ENCODE data around the gene SRXN1. TPM values are rescaled to one million over a fixed set of nuclear protein-coding genes. Genes with fewer than 3 reads are reported as not detected.

Gene SRXN1
- total RNA-seq, 4 donors from 2014 or later, result 54.3 to 212 (median 135) TPM

DNA sequence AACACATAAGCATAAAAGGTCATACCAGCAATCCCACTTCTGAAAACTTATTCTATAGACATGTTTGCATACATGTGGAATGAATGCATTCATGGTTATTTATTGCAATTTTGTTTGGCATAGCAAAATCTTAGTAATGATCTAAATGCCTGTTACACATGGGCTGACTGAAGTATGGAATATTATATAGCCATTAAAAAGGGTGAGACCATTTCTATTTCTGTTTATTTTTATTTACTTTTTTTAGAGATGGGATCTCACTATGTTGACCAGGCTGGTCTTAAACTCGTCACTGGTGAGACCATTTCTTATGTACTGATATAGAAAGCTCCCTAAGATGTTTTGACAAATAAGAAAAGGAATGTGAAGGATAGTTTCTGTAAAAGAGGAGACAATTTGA, 36.9 kb upstream of the SRXN1 start:
- H3K36me3 ChIP-seq, result no peaks in the 10 kb centered on the region
- intact Hi-C loops (cut with DNase I), result no loop called here
- H3K9me3 ChIP-seq, result no peaks in the 10 kb centered on the region
- no peaks in the 10 kb centered on the region for H3K4me1 ChIP-seq
- no peak overlapping the region for H3K27ac ChIP-seq
- DNase-seq, result no peak
- TF ChIP-seq POLR2A (IDR thresholded peaks at IDR 0.05), result no peak
- TF ChIP-seq, protein P1, sequence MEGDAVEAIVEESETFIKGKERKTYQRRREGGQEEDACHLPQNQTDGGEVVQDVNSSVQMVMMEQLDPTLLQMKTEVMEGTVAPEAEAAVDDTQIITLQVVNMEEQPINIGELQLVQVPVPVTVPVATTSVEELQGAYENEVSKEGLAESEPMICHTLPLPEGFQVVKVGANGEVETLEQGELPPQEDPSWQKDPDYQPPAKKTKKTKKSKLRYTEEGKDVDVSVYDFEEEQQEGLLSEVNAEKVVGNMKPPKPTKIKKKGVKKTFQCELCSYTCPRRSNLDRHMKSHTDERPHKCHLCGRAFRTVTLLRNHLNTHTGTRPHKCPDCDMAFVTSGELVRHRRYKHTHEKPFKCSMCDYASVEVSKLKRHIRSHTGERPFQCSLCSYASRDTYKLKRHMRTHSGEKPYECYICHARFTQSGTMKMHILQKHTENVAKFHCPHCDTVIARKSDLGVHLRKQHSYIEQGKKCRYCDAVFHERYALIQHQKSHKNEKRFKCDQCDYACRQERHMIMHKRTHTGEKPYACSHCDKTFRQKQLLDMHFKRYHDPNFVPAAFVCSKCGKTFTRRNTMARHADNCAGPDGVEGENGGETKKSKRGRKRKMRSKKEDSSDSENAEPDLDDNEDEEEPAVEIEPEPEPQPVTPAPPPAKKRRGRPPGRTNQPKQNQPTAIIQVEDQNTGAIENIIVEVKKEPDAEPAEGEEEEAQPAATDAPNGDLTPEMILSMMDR (IDR thresholded peaks at IDR 0.05), result no peak
- no peak overlapping the region for H3K4me3 ChIP-seq (replicated peaks in 1 of 3)
- WGBS, 2 donors, result 51 to 54% methylated on average over 1 of the region's 1 CpG
- H3K27me3 ChIP-seq, result no peaks in the 10 kb centered on the region

DNA sequence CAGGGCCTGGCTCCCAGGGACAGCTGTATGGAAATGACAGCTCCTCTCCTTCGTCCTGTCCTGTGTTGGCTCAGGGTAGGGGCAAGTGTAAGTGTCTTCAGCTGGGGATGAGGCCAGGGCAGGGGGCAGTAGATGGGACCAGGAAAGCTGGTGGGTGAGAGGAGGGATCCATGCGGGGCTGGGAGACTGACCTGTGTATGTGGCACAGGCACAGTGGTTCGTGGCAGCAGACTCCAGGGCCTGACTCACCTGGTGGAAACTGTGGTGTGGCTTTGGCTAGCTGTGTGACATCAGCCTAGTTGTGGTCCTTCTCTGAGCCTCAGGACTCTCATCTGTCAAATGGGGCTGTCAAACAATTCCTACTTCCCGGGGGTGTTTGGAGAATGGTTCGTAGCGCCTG, 36.3 kb upstream of the SRXN1 start:
- no peak for DNase-seq
- no peak overlapping the region for H3K4me3 ChIP-seq (replicated peaks in 1 of 3)
- no peak overlapping the region for H3K27ac ChIP-seq
- H3K4me1 ChIP-seq, result no peaks in the 10 kb centered on the region
- intact Hi-C loops (cut with DNase I), result no loop called here
- H3K9me3 ChIP-seq, result no peaks in the 10 kb centered on the region
- WGBS, 2 donors, result 77 to 79% methylated on average over 6 of the region's 6 CpGs
- no peak for TF ChIP-seq POLR2A (IDR thresholded peaks at IDR 0.05)
- TF ChIP-seq, protein P1 (IDR thresholded peaks at IDR 0.05), result no peak
- no peaks in the 10 kb centered on the region for H3K27me3 ChIP-seq
- no peaks in the 10 kb centered on the region for H3K36me3 ChIP-seq

DNA sequence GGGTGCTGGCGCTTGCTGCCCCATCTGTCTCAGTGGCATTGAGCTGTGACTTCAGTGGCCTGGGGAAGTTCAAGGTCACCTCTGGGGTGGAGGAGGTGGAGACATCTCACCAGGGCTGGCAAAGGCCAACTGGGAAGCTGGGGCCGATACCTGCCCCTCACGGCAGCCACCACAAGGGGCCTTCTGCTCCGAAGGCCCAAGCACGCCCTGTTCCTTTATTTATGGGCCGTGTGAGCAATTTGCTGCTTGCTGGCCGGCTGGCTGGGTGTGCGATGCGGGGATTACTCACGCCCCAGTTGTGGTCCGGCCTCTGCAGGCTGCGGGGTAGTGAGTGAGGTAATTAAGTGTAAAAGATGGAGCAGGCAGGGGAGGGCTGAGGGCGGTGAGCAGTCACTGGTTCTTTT, 35.8 kb upstream of the SRXN1 start:
- Histone ChIP-seq H3K36me3 (no peaks in the 10 kb centered on the region), H3K4me1 (no peaks in the 10 kb centered on the region), H3K27me3 (no peaks in the 10 kb centered on the region), H3K4me3 (replicated peaks in 1 of 3) (no peak overlapping the region), H3K27ac (no peak overlapping the region), H3K9me3 (no peaks in the 10 kb centered on the region)
- TF ChIP-seq, protein P1 (IDR thresholded peaks at IDR 0.05), result no peak
- no peak for TF ChIP-seq POLR2A (IDR thresholded peaks at IDR 0.05)
- intact Hi-C loops (cut with DNase I), result no loop called here
- 25 to 28% methylated on average over 11 to 13 of the region's 13 CpGs for WGBS, 2 donors
- no peak for DNase-seq

DNA sequence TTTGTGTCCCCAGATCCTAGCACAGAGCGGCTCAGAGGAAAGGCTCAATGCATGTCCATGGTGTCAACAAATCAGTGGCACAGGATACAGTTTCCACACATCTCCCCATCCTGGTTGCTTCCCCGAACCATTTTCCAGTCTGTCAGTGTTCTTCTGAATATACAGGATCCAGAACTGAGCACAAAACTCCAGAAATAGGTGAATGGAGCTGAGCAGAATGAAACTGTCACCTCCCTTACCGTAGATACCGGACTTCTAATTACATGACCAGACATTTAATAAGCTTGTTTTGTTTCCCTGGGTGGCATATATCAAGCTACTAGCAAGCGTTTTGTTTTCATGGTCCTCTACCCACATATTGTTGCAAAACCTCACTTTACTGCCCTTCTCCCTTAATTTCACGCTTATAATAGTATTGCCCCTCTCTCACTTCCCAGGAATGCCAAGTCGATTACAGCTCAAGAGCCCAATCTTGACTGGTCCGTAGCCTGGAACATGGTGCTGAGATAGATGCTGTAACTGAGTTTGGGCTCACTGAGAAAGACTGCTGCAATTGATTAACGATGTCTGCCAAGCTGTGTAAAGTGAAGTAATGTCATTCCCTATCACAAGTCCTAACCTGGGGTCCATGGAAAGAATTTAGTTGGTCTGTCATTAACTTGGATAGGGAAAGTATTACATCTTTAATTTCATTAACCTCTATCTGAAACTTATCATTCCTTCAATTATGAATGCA, 34.6 kb upstream of the SRXN1 start:
- H3K27ac ChIP-seq, result no peak overlapping the region
- intact Hi-C loops (cut with DNase I), result no loop called here
- H3K27me3 ChIP-seq, result no peaks in the 10 kb centered on the region
- no peak overlapping the region for H3K4me3 ChIP-seq (replicated peaks in 1 of 3)
- DNase-seq, result no peak
- WGBS, 2 donors, result 75 to 76% methylated on average over 9 of the region's 9 CpGs
- no peaks in the 10 kb centered on the region for H3K9me3 ChIP-seq
- no peaks in the 10 kb centered on the region for H3K4me1 ChIP-seq
- no peaks in the 10 kb centered on the region for H3K36me3 ChIP-seq
- TF ChIP-seq POLR2A (IDR thresholded peaks at IDR 0.05), result no peak

DNA sequence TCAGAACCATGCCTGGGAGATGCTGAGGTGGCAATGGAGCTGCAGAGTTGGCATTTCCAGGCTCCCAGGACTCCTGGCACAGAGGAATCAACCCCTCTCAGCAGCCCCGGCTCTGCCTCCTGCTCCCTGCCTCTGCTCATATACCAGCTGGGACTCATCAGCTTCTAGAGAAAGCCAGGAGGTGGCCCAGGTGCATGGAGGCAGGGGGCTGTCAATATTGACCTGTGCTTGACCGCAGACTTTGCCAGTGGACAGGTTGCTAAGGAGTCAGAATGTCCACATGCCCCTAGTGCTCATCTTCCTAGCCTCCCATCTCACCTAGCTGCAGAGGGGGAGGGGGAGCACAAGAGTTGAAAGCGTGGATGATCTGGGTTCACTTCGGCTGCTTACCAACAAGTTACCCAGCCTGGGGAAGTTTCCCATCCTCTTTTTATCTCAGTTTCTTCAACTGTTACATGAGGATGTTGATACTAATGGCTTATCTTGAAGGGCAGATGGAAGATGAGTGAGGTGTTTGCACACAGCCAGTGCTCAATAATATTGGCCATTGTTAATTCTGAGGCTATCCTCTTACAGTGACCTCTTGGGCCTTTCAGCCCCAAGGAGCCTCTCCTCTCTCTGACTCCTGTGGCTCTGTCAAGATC, 31.8 kb upstream of the SRXN1 start:
- TF ChIP-seq, protein P1 (IDR thresholded peaks at IDR 0.05), result no peak
- no peak for TF ChIP-seq POLR2A (IDR thresholded peaks at IDR 0.05)
- Histone ChIP-seq H3K36me3 (no peaks in the 10 kb centered on the region), H3K4me1 (no peaks in the 10 kb centered on the region), H3K27me3 (no peaks in the 10 kb centered on the region), H3K4me3 (replicated peaks in 1 of 3) (no peak overlapping the region), H3K27ac (no peak overlapping the region), H3K9me3 (no peaks in the 10 kb centered on the region)
- WGBS, 2 donors, result 81 to 88% methylated on average over 3 to 4 of the region's 4 CpGs
- intact Hi-C loops (cut with DNase I), result no loop called here
- no peak for DNase-seq

All from thyroid gland (tissue), 4 donors.